Naive thymus-derived CD4-positive, alpha-beta T cell (primary cell): ENCODE measurements around the gene TERT. TPM values are rescaled to one million over a fixed set of nuclear protein-coding genes. Genes with fewer than 3 reads are reported as not detected.

Source experiments
- ATAC-seq: fragments of 150-1000 bp; cut with Tn5 transposase; 2 replicates; pipeline ENCODE4 v1.10.0; 2021; ENCODE audit warnings: mild to moderate bottlenecking, moderate library complexity
- CTCF ChIA-PET: fragments of 350-600 bp; sonication (Branson Sonifier 250); formaldehyde crosslinking; loops from one replicate; lab custom pipeline; 2021; ENCODE audit warnings: antibody characterized with exemption; lab: Charles Lee
- POLR2A ChIA-PET: fragments of 350-600 bp; sonication (Branson Sonifier 250); formaldehyde crosslinking; loops from one replicate; lab custom pipeline; 2021; ENCODE audit warnings: antibody characterized with exemption, inconsistent platforms; lab: Charles Lee
- DNase-seq, 9 donors: peaks; one replicate each; pipeline versions ENCODE4 v3.0.0 to v3.0.0-alpha.2; 2020 to 2022; ENCODE audit warnings: mixed read lengths in 1 of 9
- H3K27ac ChIP-seq: one replicate; pipeline ENCODE4 v1.7.0; 2013; ENCODE audit warnings: mild to moderate bottlenecking, low read depth, low read length, moderate library complexity
- H3K27me3 ChIP-seq, 2 donors: one replicate each; pipeline ENCODE4 v1.7.0; 2013; ENCODE audit warnings: low read length in 2 of 2, mild to moderate bottlenecking in 2 of 2, moderate library complexity in 2 of 2; ENCODE audit not compliant: control insufficient read depth in 2 of 2, insufficient read depth in 2 of 2
- H3K36me3 ChIP-seq, 3 experiments: 1 replicate in 2 of 3; 2 replicates in 1 of 3; pipeline ENCODE4 v1.7.0; 2013; ENCODE audit warnings: low read length in 3 of 3, mild to moderate bottlenecking in 3 of 3, moderate library complexity in 1 of 3; ENCODE audit not compliant: insufficient read depth in 3 of 3, control insufficient read depth in 2 of 3
- H3K4me1 ChIP-seq, 2 donors: one replicate each; pipeline ENCODE4 v1.7.0; 2013; ENCODE audit warnings: low read length in 2 of 2, mild to moderate bottlenecking in 2 of 2, moderate library complexity in 1 of 2; ENCODE audit not compliant: control insufficient read depth in 2 of 2, insufficient read depth in 2 of 2
- H3K4me3 ChIP-seq: 2 replicates; pipeline ENCODE4 v1.7.0; 2013; ENCODE audit warnings: mild to moderate bottlenecking, low read length
- H3K9me3 ChIP-seq, 3 experiments: 1 replicate in 2 of 3; 2 replicates in 1 of 3; pipeline ENCODE4 v1.7.0; 2013; ENCODE audit warnings: low read length in 3 of 3; ENCODE audit not compliant: control insufficient read depth in 2 of 3
- H3K27ac Mint-ChIP-seq, 9 donors: one replicate each; pipeline ENCODE4 v1.8.0; 2020 to 2022; ENCODE audit warnings: mixed read lengths in 9 of 9, mild to moderate bottlenecking in 8 of 9, moderate library complexity in 5 of 9, inconsistent platforms in 2 of 9
- H3K27me3 Mint-ChIP-seq, 5 donors: one replicate each; pipeline ENCODE4 v1.8.0; 2021 to 2022; ENCODE audit warnings: mixed read lengths in 5 of 5, mild to moderate bottlenecking in 1 of 5
- H3K36me3 Mint-ChIP-seq, 5 donors: one replicate each; pipeline ENCODE4 v1.8.0; 2020 to 2022; ENCODE audit warnings: mixed read lengths in 5 of 5, mild to moderate bottlenecking in 3 of 5, inconsistent platforms in 1 of 5
- H3K4me1 Mint-ChIP-seq, 7 donors: one replicate each; pipeline ENCODE4 v1.8.0; 2020 to 2022; ENCODE audit warnings: mixed read lengths in 7 of 7, mild to moderate bottlenecking in 3 of 7, inconsistent platforms in 1 of 7
- H3K4me3 Mint-ChIP-seq, 10 donors: one replicate each; pipeline ENCODE4 v1.8.0; 2020 to 2022; ENCODE audit warnings: mild to moderate bottlenecking in 10 of 10, mixed read lengths in 10 of 10, moderate library complexity in 6 of 10, inconsistent platforms in 2 of 10
- H3K9me3 Mint-ChIP-seq, 11 donors: one replicate each; pipeline ENCODE4 v1.8.0; 2020 to 2022; ENCODE audit warnings: mixed read lengths in 11 of 11, mild to moderate bottlenecking in 4 of 11, inconsistent platforms in 1 of 11, moderate library complexity in 1 of 11
- intact Hi-C, 2 donors: fragments of 100-400 bp; cut with micrococcal nuclease; formaldehyde crosslinking; loops; one replicate each; pipeline ENCODE4 v1.15.1; 2023
- polyA plus RNA-seq, 2 donors: library from polyadenylated mRNA; unstranded; fragments of 300-500 nt; fragmentation: Illumina TruSeq; gene quantifications; one replicate each; pipeline ENCODE4 v1.2.3, GENCODE V29; 2021
- total RNA-seq, 6 experiments: library from RNA in 5 of 6; stranded (reverse) in 5 of 6; gene quantifications; 1 replicate in 5 of 6; 2 replicates in 1 of 6; pipeline ENCODE4 v1.2.3 and lab custom pipeline; 2021 to 2026

TERT gene
- total and polyA plus RNA-seq, 7 experiments from 2014 or later, result 0.13 to 3.3 (median 1.3) TPM; not detected in 1

DNA sequence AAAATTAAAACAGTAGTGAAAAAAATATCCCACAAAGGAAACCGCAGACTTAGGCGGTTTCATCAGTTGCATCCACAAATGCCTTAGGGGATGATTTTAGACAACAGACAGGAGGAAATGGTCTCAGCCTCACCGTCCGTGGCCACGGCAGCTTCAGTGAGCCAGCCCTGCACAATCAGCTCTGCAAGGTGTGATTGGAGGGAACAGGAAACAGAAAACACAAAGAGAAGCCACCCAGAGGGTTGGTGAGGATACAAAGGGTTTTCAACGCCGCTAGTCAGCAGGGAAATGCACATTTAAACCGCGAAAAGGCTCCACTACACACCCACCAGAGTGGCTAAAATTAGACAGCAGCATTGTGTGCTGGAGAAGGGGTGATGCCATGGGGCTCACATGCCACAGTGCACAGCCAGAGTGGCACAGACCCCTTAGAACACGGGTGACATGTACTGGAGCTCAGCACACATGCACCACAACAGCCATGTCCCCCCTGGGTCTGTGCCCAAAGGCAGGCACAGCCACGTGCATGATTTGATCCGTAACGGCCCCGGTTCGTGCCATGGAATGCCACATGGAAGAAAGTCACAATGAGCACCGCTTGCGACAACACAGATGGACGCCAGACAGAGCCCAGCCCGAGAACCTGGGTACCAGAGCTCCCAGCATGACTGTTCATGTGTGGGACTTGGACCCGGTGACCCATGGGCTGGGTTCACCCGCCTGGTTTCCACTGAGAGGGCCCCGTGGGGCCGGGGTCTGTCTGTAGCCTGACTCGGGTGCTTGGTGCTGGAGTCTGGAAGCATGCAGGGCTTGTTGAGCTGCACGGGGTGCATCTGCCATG is 18.3 kb upstream of the TERT start:
- intact Hi-C loops, result loop anchor here (2.0 to 10.0 kb wide), 2 partner anchors 16 to 208 kb away; no protein-coding TSS in a partner anchor
- Mint-ChIP-seq H3K27me3 (peaks cover 0 to 5% (median 0%) of the 10 kb centered on the region in 5 donors), H3K4me1 (peaks cover 46 to 94% (median 79%) of the 10 kb centered on the region in 7 donors), H3K36me3 (peaks cover 0 to 17% (median 8%) of the 10 kb centered on the region in 5 donors), H3K9me3 (peaks cover 0 to 20% (median 8%) of the 10 kb centered on the region in 11 donors), H3K27ac (peak overlapping the region; percentile 80 to 90 (median 87)), H3K4me3 (peak overlapping the region; percentile 67 to 89 (median 81))
- Histone ChIP-seq H3K9me3 (peaks cover 0 to 11% (median 0%) of the 10 kb centered on the region in 3 experiments), H3K4me1 (peaks cover 39 to 55% of the 10 kb centered on the region in 2 donors), H3K4me3 (peak overlapping the region; percentile 45), H3K27ac (peak overlapping the region; percentile 15), H3K36me3 (peaks cover 0 to 5% (median 0%) of the 10 kb centered on the region in 3 experiments), H3K27me3 (no peaks in the 10 kb centered on the region)
- ATAC-seq, result peak; percentile 58
- peak in 8 of 9 donors; percentile 28 to 65 (median 56) for DNase-seq
- ChIA-PET POLR2A (interaction anchor here (0.6 to 2.1 kb wide), 9 partner anchors 10 to 480 kb away, joined by 3 to 7 read pairs (median 5); partner anchors contain the start of gene CLPTM1L), CTCF (interaction anchor here (1.0 to 1.9 kb wide), 3 partner anchors 12 to 332 kb away, joined by 3 to 7 read pairs (median 6); no protein-coding TSS in a partner anchor)

GRCh38 chr5:1312206-1312605 is 17.3 kb upstream of the TERT start:
- intact Hi-C loops, result loop anchor here (2.0 to 10.0 kb wide), 2 partner anchors 15 to 207 kb away; no protein-coding TSS in a partner anchor
- H3K9me3 Mint-ChIP-seq, result peaks cover 0 to 20% (median 8%) of the 10 kb centered on the region in 11 donors
- H3K9me3 ChIP-seq, result peaks cover 0 to 11% (median 0%) of the 10 kb centered on the region in 3 experiments
- H3K27me3 Mint-ChIP-seq, result peaks cover 0 to 5% (median 0%) of the 10 kb centered on the region in 5 donors
- no peaks in the 10 kb centered on the region for H3K27me3 ChIP-seq
- ChIA-PET POLR2A (interaction anchor here (1.9 to 2.1 kb wide), 3 partner anchors 9 to 73 kb away, joined by 6 to 7 read pairs (median 7); no protein-coding TSS in a partner anchor), CTCF (interaction anchor here (1.9 kb wide), 1 partner anchor 17 kb away, joined by 6 read pairs; no protein-coding TSS in a partner anchor)
- H3K4me1 ChIP-seq, result peaks cover 39 to 53% of the 10 kb centered on the region in 2 donors
- peak in 8 of 9 donors; percentile 19 to 56 (median 44) for DNase-seq
- peak overlapping the region in 8 of 10 donors; percentile 15 to 89 (median 81) for H3K4me3 Mint-ChIP-seq
- ATAC-seq, result peak; percentile 54
- H3K27ac ChIP-seq, result no peak overlapping the region
- H3K36me3 ChIP-seq, result no peaks in the 10 kb centered on the region
- H3K4me3 ChIP-seq, result no peak overlapping the region
- H3K36me3 Mint-ChIP-seq, result peaks cover 0 to 13% (median 6%) of the 10 kb centered on the region in 5 donors
- H3K4me1 Mint-ChIP-seq, result peaks cover 41 to 90% (median 76%) of the 10 kb centered on the region in 7 donors
- H3K27ac Mint-ChIP-seq, result peak overlapping the region; percentile 10 to 90 (median 85)

- DNase-seq, result peak in 1 of 9 donors; percentile 13
- ChIA-PET POLR2A (interaction anchor here (1.3 to 2.2 kb wide), 5 partner anchors 8 to 74 kb away, joined by 3 to 7 read pairs (median 7); no protein-coding TSS in a partner anchor), CTCF (no interaction called here)
- Histone ChIP-seq H3K36me3 (no peaks in the 10 kb centered on the region), H3K4me3 (no peak overlapping the region), H3K27ac (no peak overlapping the region), H3K27me3 (no peaks in the 10 kb centered on the region), H3K4me1 (peaks cover 36 to 46% of the 10 kb centered on the region in 2 donors), H3K9me3 (peaks cover 0 to 11% (median 0%) of the 10 kb centered on the region in 3 experiments)
- Mint-ChIP-seq H3K27ac (peak overlapping the region in 8 of 9 donors; percentile 19 to 90 (median 82)), H3K27me3 (peaks cover 0 to 9% (median 0%) of the 10 kb centered on the region in 5 donors), H3K9me3 (peaks cover 0 to 20% (median 8%) of the 10 kb centered on the region in 11 donors), H3K36me3 (peaks cover 0 to 10% (median 4%) of the 10 kb centered on the region in 5 donors), H3K4me1 (peaks cover 34 to 89% (median 69%) of the 10 kb centered on the region in 7 donors), H3K4me3 (peak overlapping the region in 6 of 10 donors; percentile 5 to 89 (median 84))
- intact Hi-C loops, result loop anchor here (2.0 to 10.0 kb wide), 2 partner anchors 15 to 207 kb away; no protein-coding TSS in a partner anchor
- ATAC-seq, result no peak
Observed at GRCh38 chr5:1311439-1312055, 16.7 kb upstream of the TERT start.

DNA sequence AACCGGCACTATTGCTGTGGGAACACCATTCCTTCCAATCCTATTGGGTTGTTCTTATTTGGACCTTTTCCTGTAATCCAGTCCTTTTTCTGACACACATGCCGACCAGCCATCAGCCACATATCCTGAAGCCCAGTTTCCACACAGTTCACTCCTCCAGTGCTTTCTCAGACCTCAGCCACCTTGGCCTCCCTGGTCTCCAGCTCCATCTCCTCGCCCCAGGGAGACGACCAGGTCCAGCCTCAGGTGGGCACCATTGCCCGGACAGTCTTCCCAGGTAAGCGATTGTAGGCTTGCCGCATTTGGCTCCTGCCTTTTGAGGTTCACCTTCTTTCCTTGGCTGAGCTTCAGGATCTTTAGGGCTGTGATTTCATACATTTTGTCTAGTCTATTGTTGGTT is 15.2 kb upstream of the TERT start:
- Mint-ChIP-seq H3K4me1 (peaks cover 29 to 86% (median 61%) of the 10 kb centered on the region in 7 donors), H3K4me3 (peak overlapping the region in 3 of 10 donors; percentile 1 to 9 (median 7)), H3K36me3 (peaks cover 0 to 10% (median 4%) of the 10 kb centered on the region in 5 donors), H3K27me3 (peaks cover 0 to 11% (median 0%) of the 10 kb centered on the region in 5 donors), H3K27ac (peak overlapping the region in 7 of 9 donors; percentile 46 to 92 (median 71)), H3K9me3 (peaks cover 0 to 20% (median 8%) of the 10 kb centered on the region in 11 donors)
- Histone ChIP-seq H3K9me3 (peaks cover 0 to 11% (median 0%) of the 10 kb centered on the region in 3 experiments), H3K4me3 (no peak overlapping the region), H3K27ac (no peak overlapping the region), H3K4me1 (peaks cover 30 to 33% of the 10 kb centered on the region in 2 donors), H3K27me3 (no peaks in the 10 kb centered on the region), H3K36me3 (no peaks in the 10 kb centered on the region)
- DNase-seq (peak in 1 of 9 donors; percentile 16), ATAC-seq (no peak)
- CTCF ChIA-PET, result no interaction called here
- intact Hi-C loops, result loop anchor here (10.0 kb wide), 1 partner anchor 205 kb away; no protein-coding TSS in a partner anchor
- POLR2A ChIA-PET, result interaction anchor here (1.2 to 2.2 kb wide), 3 partner anchors 11 to 55 kb away, joined by 3 to 7 read pairs (median 3); no protein-coding TSS in a partner anchor

DNA sequence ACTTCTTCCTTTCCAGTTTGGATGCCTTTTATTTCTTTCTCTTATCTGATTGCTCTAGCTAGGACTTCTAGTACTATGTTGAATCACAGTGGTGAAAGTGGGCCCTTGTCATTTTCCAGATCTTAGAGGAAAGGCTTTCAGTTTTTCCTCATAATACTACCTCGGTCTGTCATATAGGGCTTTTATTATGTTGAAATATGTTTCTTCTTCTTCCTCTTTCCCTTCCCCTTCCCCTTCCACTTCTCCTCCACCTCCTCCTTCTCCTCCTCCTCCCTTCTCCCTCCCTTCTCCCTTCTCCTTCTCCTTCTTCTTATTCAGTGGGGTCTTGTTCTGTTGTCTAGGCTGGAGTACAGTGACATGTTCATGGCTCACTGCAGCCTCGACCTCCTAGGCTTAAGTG is 9.2 kb upstream of the TERT start:
- H3K36me3 ChIP-seq, result no peaks in the 10 kb centered on the region
- intact Hi-C loops, result no loop called here
- Mint-ChIP-seq H3K36me3 (no peaks in the 10 kb centered on the region), H3K27me3 (peaks cover 0 to 41% (median 0%) of the 10 kb centered on the region in 5 donors), H3K27ac (peak overlapping the region in 4 of 9 donors; percentile 15 to 70 (median 46)), H3K4me1 (peaks cover 6 to 35% (median 15%) of the 10 kb centered on the region in 7 donors), H3K9me3 (peaks cover 0 to 7% (median 0%) of the 10 kb centered on the region in 11 donors), H3K4me3 (no peak overlapping the region)
- CTCF ChIA-PET, result no interaction called here
- H3K4me3 ChIP-seq, result no peak overlapping the region
- no peak for DNase-seq
- H3K9me3 ChIP-seq, result no peaks in the 10 kb centered on the region
- no peaks in the 10 kb centered on the region for H3K27me3 ChIP-seq
- ATAC-seq, result no peak
- POLR2A ChIA-PET, result interaction anchor here (0.5 to 2.0 kb wide), 3 partner anchors 8 to 12 kb away, joined by 3 to 7 read pairs (median 5); no protein-coding TSS in a partner anchor
- no peak overlapping the region for H3K27ac ChIP-seq
- no peaks in the 10 kb centered on the region for H3K4me1 ChIP-seq
